ENCODE results near the gene CCR9.

Gene CCR9

DNA sequence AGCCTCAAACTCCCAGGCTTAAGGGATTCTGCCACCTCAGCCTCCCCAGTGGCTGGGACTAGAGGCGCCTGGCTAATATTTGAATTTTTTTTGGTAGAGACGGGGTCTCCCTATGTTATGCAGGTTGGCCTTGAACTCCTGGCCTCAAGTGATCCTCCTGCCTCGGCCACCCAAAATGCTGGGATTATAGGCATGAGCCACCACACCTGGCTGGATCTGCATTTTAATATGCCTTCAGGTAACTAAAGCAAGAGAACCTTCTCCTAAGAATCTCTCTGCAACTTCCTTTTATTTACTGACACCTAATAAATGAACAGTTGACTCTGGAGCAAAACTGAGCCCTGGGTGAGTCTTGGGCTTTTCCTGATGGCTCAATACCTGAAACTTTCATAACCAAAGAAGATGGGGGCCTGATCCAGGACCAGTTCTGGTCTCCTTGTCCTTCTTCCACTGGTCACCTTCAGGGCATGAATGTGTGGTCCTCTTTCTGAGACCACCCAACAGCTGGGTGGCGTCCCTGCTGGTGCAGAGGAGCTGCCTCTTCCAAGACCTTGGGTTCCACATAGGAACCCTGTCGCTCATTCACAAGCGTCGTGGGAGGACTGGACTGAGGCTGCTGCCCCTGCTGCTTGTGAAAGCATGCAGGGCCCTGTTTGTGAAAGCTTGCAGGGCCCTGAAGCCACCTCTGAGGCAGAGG, 28.2 kb downstream of the CCR9 start:
- no peaks in the 10 kb centered on the region for H3K36me3 ChIP-seq (ENCODE audit: control insufficient read depth, low read depth, low read length)
- no peak overlapping the region for H3K9ac ChIP-seq (ENCODE audit: low read length)
- H3K9me3 ChIP-seq (ENCODE audit: control insufficient read depth, low read depth, low read length) = no peaks in the 10 kb centered on the region
- H3K27me3 ChIP-seq (ENCODE audit: control insufficient read depth, insufficient read depth, low read length) = no peaks in the 10 kb centered on the region
- no peak overlapping the region for H3K27ac ChIP-seq (ENCODE audit: low read length)
- no peaks in the 10 kb centered on the region for H3K4me1 ChIP-seq (ENCODE audit: control insufficient read depth, low read depth, low read length)
- no peak overlapping the region for H3K4me3 ChIP-seq (ENCODE audit: low read length)

DNA sequence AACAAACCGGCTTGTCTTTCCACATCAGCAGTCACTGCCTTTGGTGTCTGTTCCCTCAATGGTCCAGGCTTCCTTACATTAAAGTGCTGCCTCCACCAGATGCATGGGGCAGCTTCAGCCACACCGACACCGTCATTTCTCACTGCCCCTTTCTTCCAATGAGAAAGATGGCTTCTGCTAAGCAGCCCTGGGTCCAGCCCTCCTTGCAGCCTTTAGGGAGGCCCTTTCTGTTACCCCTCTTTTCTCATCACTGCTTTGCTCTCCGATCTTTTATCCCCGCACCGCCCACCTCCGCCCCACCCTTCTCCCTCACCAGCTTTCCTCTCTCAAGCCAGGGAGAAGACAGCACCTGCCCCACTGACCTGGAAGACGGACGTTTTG, 28.7 kb downstream of the CCR9 start:
- Histone ChIP-seq H3K36me3 (ENCODE audit: control insufficient read depth, low read depth, low read length) (no peaks in the 10 kb centered on the region), H3K9ac (ENCODE audit: low read length) (no peak overlapping the region), H3K27ac (ENCODE audit: low read length) (no peak overlapping the region), H3K4me3 (ENCODE audit: low read length) (no peak overlapping the region), H3K27me3 (ENCODE audit: control insufficient read depth, insufficient read depth, low read length) (no peaks in the 10 kb centered on the region), H3K4me1 (ENCODE audit: control insufficient read depth, low read depth, low read length) (no peaks in the 10 kb centered on the region), H3K9me3 (ENCODE audit: control insufficient read depth, low read depth, low read length) (no peaks in the 10 kb centered on the region)

DNA sequence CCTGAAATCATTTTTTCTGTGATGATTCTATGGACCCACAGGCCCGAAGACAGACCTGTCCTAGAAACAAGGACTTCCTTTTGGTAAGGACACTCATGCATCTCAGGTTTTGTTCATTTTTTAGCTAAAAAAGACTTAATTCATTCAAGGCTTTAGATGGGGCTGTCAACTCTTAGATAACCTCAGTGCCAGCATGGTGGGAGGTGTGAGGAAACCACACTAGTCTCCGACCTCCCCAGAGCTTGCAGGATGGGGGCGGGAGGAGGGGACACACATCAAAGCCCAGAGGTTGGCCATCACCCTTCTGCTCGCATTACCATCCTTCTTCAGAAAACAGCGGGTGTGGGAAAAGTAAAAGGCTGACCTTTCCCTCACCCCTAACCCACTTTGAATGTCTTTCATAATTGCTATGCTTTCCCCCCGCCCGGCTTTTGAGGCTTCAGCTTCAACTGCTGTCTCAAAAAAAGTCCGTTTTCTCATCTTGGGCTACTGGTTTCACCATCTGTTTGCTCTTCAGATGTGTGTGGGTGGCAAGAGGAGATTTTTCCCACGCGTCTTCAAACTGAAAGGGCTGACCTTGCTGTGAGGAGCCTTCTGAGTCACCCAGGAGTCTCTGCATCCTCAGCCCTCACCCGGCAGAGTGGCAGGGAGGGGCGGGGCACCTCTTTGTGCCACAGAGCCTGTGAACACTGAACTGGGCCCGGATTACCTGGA, 29.3 kb downstream of the CCR9 start:
- no peak overlapping the region for H3K27ac ChIP-seq (ENCODE audit: low read length)
- H3K9ac ChIP-seq (ENCODE audit: low read length) = no peak overlapping the region
- no peaks in the 10 kb centered on the region for H3K4me1 ChIP-seq (ENCODE audit: control insufficient read depth, low read depth, low read length)
- H3K27me3 ChIP-seq (ENCODE audit: control insufficient read depth, insufficient read depth, low read length) = no peaks in the 10 kb centered on the region
- H3K36me3 ChIP-seq (ENCODE audit: control insufficient read depth, low read depth, low read length) = no peaks in the 10 kb centered on the region
- no peak overlapping the region for H3K4me3 ChIP-seq (ENCODE audit: low read length)
- no peaks in the 10 kb centered on the region for H3K9me3 ChIP-seq (ENCODE audit: control insufficient read depth, low read depth, low read length)

DNA sequence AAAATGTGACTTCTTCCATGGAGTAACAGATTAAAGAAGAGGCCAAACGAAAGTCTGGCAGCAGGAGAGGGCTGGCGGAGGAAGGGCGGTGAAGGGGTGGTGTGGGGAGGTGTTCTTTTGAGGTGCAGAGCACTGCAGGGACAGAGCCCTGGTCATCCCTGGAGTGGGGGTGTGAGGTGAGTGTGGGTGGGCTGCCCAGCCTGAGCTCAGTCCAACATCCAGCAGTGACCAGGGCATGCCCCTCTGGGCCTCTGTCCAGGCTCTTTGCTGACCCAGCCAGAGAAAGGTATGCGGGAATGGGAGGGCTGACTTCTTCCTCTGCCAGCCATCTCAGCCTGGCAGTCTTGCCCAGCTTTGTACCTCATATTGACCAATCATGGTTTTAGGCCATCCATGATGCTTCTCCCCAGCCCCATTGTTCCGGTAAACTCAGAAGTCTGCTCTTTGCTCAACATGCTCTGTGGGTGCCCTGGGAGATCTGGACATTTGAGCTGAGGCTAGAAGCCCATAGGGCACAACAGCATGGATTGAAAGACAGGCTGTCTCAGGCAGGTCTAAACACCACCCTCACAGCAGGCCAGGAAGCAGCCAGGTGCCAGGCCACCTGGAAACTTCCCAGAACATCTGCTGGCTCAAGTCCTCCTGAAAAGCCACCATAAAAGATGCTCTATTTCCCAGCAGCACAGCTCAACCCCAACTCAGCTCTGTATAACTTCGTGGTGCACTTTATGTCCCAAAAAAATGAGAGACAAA, 31.0 kb downstream of the CCR9 start:
- Histone ChIP-seq H3K9ac (ENCODE audit: low read length) (no peak overlapping the region), H3K36me3 (ENCODE audit: control insufficient read depth, low read depth, low read length) (peaks cover 12% of the 10 kb centered on the region), H3K27ac (ENCODE audit: low read length) (no peak overlapping the region), H3K27me3 (ENCODE audit: control insufficient read depth, insufficient read depth, low read length) (no peaks in the 10 kb centered on the region), H3K9me3 (ENCODE audit: control insufficient read depth, low read depth, low read length) (no peaks in the 10 kb centered on the region), H3K4me1 (ENCODE audit: control insufficient read depth, low read depth, low read length) (no peaks in the 10 kb centered on the region), H3K4me3 (ENCODE audit: low read length) (no peak overlapping the region)

DNA sequence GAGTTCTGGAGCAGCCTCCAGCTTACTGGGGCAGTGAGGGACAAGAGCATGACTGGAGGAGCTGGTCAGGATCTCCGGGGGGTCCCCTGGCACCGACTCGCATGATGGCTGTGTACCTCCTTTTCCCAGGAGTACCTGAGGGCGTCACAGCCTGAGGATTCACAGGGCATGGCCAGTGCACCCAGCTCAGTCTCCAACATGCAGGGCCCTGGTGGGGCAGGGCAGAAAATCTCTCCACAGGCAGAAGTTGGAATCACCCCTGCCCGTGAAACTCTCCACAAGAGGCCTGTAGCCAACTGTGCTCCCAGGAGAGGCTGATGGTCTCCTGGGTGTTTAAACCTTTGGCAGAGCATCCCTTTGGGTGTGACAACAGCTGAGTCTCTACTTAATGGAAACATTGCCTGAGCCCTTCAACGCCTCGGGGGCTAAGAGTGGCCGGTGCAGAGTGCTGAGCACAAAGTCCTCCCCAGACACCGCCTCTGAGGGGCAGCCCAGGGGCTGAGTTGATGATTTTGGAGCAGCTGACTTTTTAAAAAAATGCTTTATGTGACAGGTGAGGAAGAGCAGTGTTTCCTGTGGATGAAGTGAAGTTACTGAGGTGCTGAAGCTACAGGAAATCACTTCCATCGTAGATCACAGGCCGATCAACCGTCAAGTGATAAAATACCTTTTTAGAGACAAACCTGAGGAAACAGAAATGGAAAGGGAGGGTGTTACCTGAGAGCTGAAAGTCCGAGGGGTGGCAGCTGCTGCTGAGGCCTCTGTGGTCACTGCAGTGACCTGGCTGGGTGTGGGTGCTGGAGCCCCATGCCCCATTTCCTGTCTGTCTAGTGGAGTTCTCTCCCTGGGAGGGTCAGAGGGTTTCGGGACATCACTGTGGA, 35.1 kb downstream of the CCR9 start:
- Histone ChIP-seq H3K9me3 (ENCODE audit: control insufficient read depth, low read depth, low read length) (no peaks in the 10 kb centered on the region), H3K4me3 (ENCODE audit: low read length) (no peak overlapping the region), H3K27ac (ENCODE audit: low read length) (no peak overlapping the region), H3K36me3 (ENCODE audit: control insufficient read depth, low read depth, low read length) (peaks cover 23% of the 10 kb centered on the region), H3K9ac (ENCODE audit: low read length) (no peak overlapping the region), H3K27me3 (ENCODE audit: control insufficient read depth, insufficient read depth, low read length) (no peaks in the 10 kb centered on the region), H3K4me1 (ENCODE audit: control insufficient read depth, low read depth, low read length) (no peaks in the 10 kb centered on the region)

DNA sequence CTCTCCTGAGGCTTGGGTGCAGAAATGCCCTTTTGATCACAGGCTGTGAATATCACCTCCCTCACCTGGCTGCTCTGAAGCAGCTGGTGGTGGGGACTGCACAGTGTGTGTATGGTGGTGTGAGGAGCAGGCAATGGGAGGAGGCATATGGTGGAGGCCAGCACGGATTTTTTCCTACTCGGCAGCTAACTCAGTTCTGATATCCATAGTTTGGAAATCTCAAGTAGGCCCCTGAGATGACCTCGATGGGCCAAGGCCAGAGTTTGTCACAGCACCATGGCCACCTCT, 35.6 kb downstream of the CCR9 start:
- no peaks in the 10 kb centered on the region for H3K9me3 ChIP-seq (ENCODE audit: control insufficient read depth, low read depth, low read length)
- H3K4me3 ChIP-seq (ENCODE audit: low read length) = no peak overlapping the region
- no peak overlapping the region for H3K27ac ChIP-seq (ENCODE audit: low read length)
- H3K36me3 ChIP-seq (ENCODE audit: control insufficient read depth, low read depth, low read length) = peaks cover 23% of the 10 kb centered on the region
- no peaks in the 10 kb centered on the region for H3K27me3 ChIP-seq (ENCODE audit: control insufficient read depth, insufficient read depth, low read length)
- no peak overlapping the region for H3K9ac ChIP-seq (ENCODE audit: low read length)
- no peaks in the 10 kb centered on the region for H3K4me1 ChIP-seq (ENCODE audit: control insufficient read depth, low read depth, low read length)

DNA sequence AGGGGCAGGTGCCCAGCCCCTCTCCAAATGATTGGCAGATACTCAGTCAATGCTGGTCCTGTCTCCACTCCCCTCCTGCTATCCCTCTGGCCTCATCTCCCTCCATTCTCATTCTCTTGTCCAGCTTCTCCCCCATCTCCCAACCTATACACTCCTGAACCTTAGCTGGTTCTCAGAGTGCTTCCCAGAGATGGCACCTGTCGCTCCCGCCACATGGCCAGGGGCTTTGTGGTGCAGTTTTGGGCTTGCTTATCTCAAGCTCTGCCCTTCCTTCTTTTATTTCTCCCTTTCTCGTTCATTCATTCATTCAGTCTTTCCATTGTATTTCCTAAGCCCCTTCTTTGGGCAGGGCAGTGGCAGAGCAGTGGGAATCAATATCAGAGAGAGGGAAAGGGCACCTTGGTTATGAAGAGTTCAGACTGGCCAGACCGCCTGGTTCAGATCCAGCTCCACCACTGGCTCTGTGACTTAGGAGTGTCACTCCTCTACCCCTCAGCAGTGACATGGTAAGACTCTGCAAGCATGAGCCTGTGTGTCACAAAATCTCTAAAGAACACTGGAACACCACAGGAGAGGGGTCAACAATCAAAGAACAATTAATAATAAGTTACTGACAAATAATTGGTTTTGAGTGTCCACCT, 36.7 kb downstream of the CCR9 start:
- Histone ChIP-seq H3K27me3 (ENCODE audit: control insufficient read depth, insufficient read depth, low read length) (no peaks in the 10 kb centered on the region), H3K27ac (ENCODE audit: low read length) (no peak overlapping the region), H3K36me3 (ENCODE audit: control insufficient read depth, low read depth, low read length) (peaks cover 24% of the 10 kb centered on the region), H3K4me3 (ENCODE audit: low read length) (no peak overlapping the region), H3K9me3 (ENCODE audit: control insufficient read depth, low read depth, low read length) (no peaks in the 10 kb centered on the region), H3K4me1 (ENCODE audit: control insufficient read depth, low read depth, low read length) (no peaks in the 10 kb centered on the region), H3K9ac (ENCODE audit: low read length) (no peak overlapping the region)

DNA sequence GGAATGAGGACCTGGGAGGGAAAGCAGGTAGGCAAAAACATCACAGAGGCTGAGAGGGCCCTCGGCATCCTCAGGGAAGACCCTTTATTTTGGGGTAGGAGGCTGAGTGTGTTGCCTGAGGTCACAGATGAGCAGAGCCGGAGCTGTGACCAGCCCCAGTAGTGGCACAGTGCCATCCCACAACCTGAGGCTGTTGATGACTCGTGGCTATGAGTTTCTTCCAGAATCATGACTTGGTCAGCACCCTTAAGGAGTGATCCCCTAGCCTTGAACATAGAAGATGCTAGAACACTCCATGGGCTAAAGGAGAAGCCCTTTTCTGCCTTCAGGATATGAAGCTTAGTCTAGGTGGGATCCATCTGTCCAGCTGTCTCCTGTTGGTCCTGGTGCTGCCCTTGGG, 37.4 kb downstream of the CCR9 start:
- peaks cover 29% of the 10 kb centered on the region for H3K36me3 ChIP-seq (ENCODE audit: control insufficient read depth, low read depth, low read length)
- no peak overlapping the region for H3K27ac ChIP-seq (ENCODE audit: low read length)
- H3K9me3 ChIP-seq (ENCODE audit: control insufficient read depth, low read depth, low read length) = no peaks in the 10 kb centered on the region
- H3K27me3 ChIP-seq (ENCODE audit: control insufficient read depth, insufficient read depth, low read length) = no peaks in the 10 kb centered on the region
- H3K9ac ChIP-seq (ENCODE audit: low read length) = no peak overlapping the region
- no peaks in the 10 kb centered on the region for H3K4me1 ChIP-seq (ENCODE audit: control insufficient read depth, low read depth, low read length)
- no peak overlapping the region for H3K4me3 ChIP-seq (ENCODE audit: low read length)

DNA sequence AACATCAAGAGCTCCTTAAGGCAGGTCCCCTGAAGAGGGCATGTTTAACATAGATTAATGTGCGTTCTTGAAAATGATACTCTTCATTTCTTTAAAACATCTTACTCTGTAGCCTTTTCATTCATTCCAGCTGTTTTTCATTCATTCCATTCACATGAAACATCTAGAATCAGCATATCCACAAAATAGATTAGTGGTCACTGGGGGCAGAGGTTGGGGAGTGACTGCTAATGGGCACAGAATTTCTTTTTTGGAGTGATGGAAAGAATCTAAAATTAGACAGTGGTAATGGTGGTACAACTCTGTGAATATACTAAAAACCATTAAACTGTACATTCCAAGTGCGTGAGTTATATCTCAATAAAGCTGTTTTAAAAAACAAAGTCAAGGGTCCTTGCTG, 41.5 kb downstream of the CCR9 start:
- Histone ChIP-seq H3K27me3 (ENCODE audit: control insufficient read depth, insufficient read depth, low read length) (no peaks in the 10 kb centered on the region), H3K27ac (ENCODE audit: low read length) (no peak overlapping the region), H3K36me3 (ENCODE audit: control insufficient read depth, low read depth, low read length) (peaks cover 38% of the 10 kb centered on the region), H3K4me3 (ENCODE audit: low read length) (no peak overlapping the region), H3K4me1 (ENCODE audit: control insufficient read depth, low read depth, low read length) (no peaks in the 10 kb centered on the region), H3K9ac (ENCODE audit: low read length) (no peak overlapping the region), H3K9me3 (ENCODE audit: control insufficient read depth, low read depth, low read length) (no peaks in the 10 kb centered on the region)

DNA sequence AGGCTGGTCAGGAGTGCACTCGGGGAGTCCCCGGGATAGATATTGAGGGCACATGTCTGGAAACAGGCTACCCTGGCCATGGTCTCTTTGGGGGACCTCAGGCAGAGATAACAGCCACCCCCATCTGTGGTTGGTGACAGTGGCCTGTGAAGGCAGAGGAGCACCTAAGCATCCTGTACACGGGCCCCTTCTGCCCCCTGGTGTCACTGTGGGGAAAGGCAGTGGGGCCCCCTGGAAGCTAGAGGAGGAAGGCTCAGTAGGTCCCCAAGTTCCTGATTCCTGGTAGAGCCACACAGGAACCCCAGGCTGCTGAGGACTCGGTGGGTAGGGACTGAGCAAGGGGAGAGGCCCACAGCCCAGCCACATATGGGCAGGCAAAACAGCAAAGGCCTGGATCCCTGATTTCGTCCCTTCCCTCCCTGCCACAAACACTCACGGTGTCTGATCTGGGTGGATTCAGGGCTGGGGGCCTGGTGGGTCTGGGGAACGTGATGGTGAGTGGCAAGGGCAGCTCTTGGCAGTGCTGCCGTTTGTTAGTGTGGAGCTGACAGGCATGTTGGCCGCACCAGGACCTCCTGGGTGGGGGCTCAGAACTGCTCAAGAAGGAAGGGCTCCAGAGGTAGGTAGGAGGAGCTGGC, 42.8 kb downstream of the CCR9 start:
- H3K4me1 ChIP-seq (ENCODE audit: control insufficient read depth, low read depth, low read length) = no peaks in the 10 kb centered on the region
- H3K36me3 ChIP-seq (ENCODE audit: control insufficient read depth, low read depth, low read length) = peaks cover 34% of the 10 kb centered on the region
- H3K27me3 ChIP-seq (ENCODE audit: control insufficient read depth, insufficient read depth, low read length) = no peaks in the 10 kb centered on the region
- no peak overlapping the region for H3K27ac ChIP-seq (ENCODE audit: low read length)
- H3K4me3 ChIP-seq (ENCODE audit: low read length) = no peak overlapping the region
- no peaks in the 10 kb centered on the region for H3K9me3 ChIP-seq (ENCODE audit: control insufficient read depth, low read depth, low read length)
- H3K9ac ChIP-seq (ENCODE audit: low read length) = no peak overlapping the region

Data from iPS-18a (cell line).